Measurements from ENCODE around the gene NEK2. TPM values are rescaled to one million over a fixed set of nuclear protein-coding genes. Genes with fewer than 3 reads are reported as not detected.
"Not testable (repeated sequence)": the region's sequence is repeated elsewhere in the genome, so short reads cannot be mapped to it uniquely, and the experiment has no call there.

NEK2 gene
- total and polyA plus RNA-seq, 8 donors: 1.3 to 30.4 (median 15.4) TPM

- Histone ChIP-seq H3K4me1 (peaks cover 3 to 11% of the 10 kb centered on the region in 2 donors), H3K27me3 (peaks cover 0 to 17% of the 10 kb centered on the region in 2 donors), H3K4me3 (no peak overlapping the region), H3K27ac (no peak overlapping the region), H3K36me3 (no peaks in the 10 kb centered on the region), H3K9me3 (no peaks in the 10 kb centered on the region)
- ATAC-seq: no peak
- no peak for DNase-seq
- intact Hi-C loops (cut with DNase I): loop anchor here in 1 of 2 donors (5.0 kb wide), 1 partner anchor 131 kb away; the partner anchor contains the start of gene LPGAT1
- TF ChIP-seq CTCF (IDR thresholded peaks at IDR 0.05): no peak
Measured at GRCh38 chr1:211701733-211702132, 26.3 kb upstream of the NEK2 start.

- Histone ChIP-seq H3K4me1 (peaks cover 3 to 11% of the 10 kb centered on the region in 2 donors), H3K4me3 (no peak overlapping the region), H3K27ac (no peak overlapping the region), H3K27me3 (peaks cover 0 to 17% of the 10 kb centered on the region in 2 donors), H3K9me3 (peaks cover 0 to under 1% of the 10 kb centered on the region in 2 donors), H3K36me3 (no peaks in the 10 kb centered on the region)
- no peak for TF ChIP-seq CTCF (IDR thresholded peaks at IDR 0.05)
- DNase-seq (peak in 1 of 4 donors; percentile 74), ATAC-seq (peak; percentile 36)
- intact Hi-C loops (cut with DNase I): no loop called here
Measured at GRCh38 chr1:211699059-211699458, 23.6 kb upstream of the NEK2 start.

DNA sequence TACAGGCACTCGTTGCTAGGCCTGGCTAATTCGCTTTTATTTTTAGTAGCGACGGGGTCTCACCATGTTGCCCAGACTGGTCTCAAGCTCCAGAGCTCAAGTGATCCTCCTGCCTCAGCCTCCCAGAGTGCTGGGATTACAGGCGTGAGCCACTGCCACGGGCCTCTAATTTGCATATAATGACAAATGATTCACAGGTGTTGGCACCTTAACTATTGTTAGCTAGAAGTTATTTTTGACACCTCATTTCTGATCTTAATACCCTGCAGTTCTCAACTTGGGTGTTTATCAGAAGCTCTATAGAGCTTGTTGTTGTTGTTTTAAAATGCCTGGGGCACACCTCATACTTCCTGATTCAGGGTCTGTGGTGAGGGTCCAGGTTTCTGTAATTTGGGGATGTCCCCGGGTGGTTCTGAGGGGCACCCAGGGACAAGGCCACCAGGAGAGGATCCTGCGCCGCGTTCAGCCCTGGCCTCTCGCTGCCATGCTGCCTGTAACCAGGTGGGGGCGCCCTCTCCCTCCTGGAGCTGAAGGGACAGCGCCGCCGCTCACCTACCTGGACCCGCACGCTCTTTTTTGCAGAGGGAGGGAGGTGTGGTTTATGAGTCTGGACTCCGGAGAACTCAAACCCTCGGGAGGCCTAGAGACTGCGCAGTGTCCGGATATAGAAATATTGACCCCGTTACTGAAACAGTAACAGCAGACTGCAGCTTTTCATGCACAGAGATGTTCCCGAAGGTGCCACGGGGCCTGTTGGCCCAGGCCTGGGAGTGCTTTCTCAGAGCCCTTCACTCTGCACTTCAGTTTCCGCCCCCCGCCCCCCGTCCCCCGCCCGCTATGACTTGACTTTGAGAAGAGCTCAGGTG is 23.0 kb upstream of the NEK2 start:
- DNase-seq (peak; percentile 23 to 96 (median 78)), ATAC-seq (peak; percentile 100)
- peaks cover 0 to 3% of the 10 kb centered on the region in 2 donors for H3K9me3 ChIP-seq
- peaks cover 0 to 17% of the 10 kb centered on the region in 2 donors for H3K27me3 ChIP-seq
- intact Hi-C loops (cut with DNase I): no loop called here
- H3K27ac ChIP-seq: no peak overlapping the region
- no peak overlapping the region for H3K4me3 ChIP-seq
- TF ChIP-seq CTCF (IDR thresholded peaks at IDR 0.05): peak; percentile 88 to 91
- peaks cover 3 to 11% of the 10 kb centered on the region in 2 donors for H3K4me1 ChIP-seq
- no peaks in the 10 kb centered on the region for H3K36me3 ChIP-seq

DNA sequence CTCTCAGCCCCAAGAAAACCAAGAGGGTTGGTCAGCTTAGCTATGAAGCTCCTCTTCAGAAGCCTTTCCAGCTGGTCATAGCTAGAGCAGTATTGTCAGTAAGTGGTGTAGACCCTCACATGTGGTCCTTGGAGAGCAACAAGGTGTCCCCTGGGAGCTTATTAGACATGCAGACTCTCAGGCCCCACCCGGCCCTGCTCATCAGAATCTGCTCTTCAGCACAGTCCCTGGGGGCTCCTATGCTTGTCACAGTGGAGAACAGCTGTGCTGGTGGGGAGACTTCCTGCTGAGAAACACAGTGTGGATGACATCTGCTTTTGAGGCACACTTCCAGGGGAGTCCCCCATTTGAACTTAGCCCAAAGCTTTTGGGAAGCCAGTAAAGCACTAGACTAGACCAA is 21.9 kb upstream of the NEK2 start:
- ATAC-seq: no peak
- intact Hi-C loops (cut with DNase I): no loop called here
- TF ChIP-seq CTCF (IDR thresholded peaks at IDR 0.05): no peak

DNA sequence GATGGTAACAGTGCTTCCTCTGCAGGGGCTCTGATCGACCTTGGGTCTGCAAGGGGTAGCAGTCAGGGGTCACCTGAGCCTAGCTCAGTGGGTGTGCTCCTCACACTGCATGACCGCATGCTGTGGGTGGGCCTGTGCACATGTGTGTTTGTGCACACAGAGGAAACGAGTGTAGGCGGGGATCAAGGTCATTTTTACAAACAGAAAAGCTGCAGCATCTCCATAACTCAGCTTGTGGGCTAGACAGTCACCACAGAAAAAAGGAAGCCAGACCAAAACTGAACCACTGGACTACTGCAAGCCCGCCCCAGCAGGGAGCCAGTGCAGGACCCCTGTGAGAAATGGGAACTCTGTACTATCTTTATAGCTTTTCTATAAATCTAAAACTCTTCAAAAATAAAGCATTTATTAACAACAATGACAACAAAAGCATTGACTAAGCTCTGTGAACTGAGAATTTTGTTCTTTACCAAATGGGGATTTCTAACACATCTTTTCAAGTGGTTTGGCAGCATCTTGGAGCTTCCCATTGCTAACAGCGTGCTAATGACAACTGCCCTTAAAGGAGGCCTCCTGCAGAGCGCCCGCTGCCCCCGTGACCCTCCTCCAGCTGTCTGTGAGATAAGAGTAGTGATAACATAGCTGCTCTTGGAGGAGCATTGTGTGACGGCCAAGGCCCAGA is 19.9 kb upstream of the NEK2 start:
- peaks cover 0 to 3% of the 10 kb centered on the region in 2 donors for H3K9me3 ChIP-seq
- ATAC-seq: no peak
- no peaks in the 10 kb centered on the region for H3K36me3 ChIP-seq
- no peak overlapping the region for H3K4me3 ChIP-seq
- H3K27ac ChIP-seq: no peak overlapping the region
- H3K4me1 ChIP-seq: peaks cover 3 to 11% of the 10 kb centered on the region in 2 donors
- TF ChIP-seq CTCF (IDR thresholded peaks at IDR 0.05): no peak
- intact Hi-C loops (cut with DNase I): no loop called here
- DNase-seq: no peak
- H3K27me3 ChIP-seq: peaks cover 0 to 17% of the 10 kb centered on the region in 2 donors

More for the DNA sequence above, 21.9 kb upstream of the NEK2 start:
- DNase-seq: no peak
- Histone ChIP-seq H3K4me3 (no peak overlapping the region), H3K9me3 (peaks cover 0 to 3% of the 10 kb centered on the region in 2 donors), H3K36me3 (no peaks in the 10 kb centered on the region), H3K27ac (no peak overlapping the region), H3K27me3 (peaks cover 0 to 17% of the 10 kb centered on the region in 2 donors), H3K4me1 (peaks cover 3 to 11% of the 10 kb centered on the region in 2 donors)

DNA sequence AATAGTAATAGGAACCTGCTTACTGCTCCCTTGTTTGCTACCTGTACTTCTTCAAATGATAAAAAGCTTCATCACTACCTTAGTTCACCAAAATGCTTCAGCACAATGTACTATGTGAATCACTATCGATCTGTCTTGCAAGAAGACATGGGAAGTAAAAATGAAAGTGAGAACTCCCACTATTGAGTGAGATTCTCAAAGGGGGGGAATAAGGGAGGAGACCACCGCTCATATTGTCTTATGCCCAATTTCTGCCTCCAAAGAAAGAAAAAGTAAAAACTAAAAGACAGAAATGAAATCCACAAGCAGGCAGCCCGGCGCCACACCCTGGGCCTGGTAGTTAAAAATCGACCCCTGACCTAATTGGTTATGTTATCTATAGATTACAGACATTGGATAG is 18.5 kb upstream of the NEK2 start:
- ATAC-seq; H3K27ac ChIP-seq; H3K36me3 ChIP-seq; H3K9me3 ChIP-seq; H3K4me1 ChIP-seq; DNase-seq; H3K4me3 ChIP-seq; H3K27me3 ChIP-seq; intact Hi-C loops (cut with DNase I): not testable (repeated sequence)
